ENCODE data around the gene RPN2. TPM values are rescaled to one million over a fixed set of nuclear protein-coding genes. Genes with fewer than 3 reads are reported as not detected.

RPN2 gene
- total RNA-seq, 6 experiments from 2014 or later = 91.7 to 188 (median 148) TPM

DNA sequence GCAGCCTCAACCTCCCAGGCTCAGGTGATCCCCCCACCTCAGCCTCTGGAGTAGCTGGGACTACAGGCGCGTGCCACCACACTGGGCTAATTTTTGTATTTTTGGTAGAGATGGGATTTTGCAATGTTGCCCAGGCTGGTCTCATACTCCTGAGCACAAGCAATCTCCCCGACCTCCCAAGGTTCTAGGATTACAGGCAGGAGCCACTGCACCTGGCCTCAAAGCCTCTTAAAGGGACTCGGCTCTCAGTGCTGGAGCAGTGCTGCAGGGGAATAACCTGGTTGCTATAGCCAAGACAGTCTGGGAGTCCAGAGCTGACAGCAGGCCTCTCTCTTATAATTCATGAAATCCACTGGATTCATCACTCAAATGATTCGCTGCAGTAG, 65.4 kb downstream of the RPN2 start:
- H3K4me3 ChIP-seq = no peak overlapping the region
- no peaks in the 10 kb centered on the region for H3K27me3 ChIP-seq
- intact Hi-C loops (cut with DNase I) = no loop called here
- peaks cover 0 to 24% (median 4%) of the 10 kb centered on the region in 4 donors for H3K4me1 ChIP-seq
- no peak overlapping the region for H3K27ac ChIP-seq
- ATAC-seq (no peak), DNase-seq (no peak)
- no peak for TF ChIP-seq POLR2A (IDR thresholded peaks at IDR 0.05)
- TF ChIP-seq, protein P1, sequence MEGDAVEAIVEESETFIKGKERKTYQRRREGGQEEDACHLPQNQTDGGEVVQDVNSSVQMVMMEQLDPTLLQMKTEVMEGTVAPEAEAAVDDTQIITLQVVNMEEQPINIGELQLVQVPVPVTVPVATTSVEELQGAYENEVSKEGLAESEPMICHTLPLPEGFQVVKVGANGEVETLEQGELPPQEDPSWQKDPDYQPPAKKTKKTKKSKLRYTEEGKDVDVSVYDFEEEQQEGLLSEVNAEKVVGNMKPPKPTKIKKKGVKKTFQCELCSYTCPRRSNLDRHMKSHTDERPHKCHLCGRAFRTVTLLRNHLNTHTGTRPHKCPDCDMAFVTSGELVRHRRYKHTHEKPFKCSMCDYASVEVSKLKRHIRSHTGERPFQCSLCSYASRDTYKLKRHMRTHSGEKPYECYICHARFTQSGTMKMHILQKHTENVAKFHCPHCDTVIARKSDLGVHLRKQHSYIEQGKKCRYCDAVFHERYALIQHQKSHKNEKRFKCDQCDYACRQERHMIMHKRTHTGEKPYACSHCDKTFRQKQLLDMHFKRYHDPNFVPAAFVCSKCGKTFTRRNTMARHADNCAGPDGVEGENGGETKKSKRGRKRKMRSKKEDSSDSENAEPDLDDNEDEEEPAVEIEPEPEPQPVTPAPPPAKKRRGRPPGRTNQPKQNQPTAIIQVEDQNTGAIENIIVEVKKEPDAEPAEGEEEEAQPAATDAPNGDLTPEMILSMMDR (IDR thresholded peaks at IDR 0.05) = no peak
- 74% methylated on average over 5 of the region's 5 CpGs for WGBS (ENCODE audit: insufficient coverage, low coverage, low lambda C conversion rate, missing lambda C conversion rate)
- peaks cover 0 to 26% (median 8%) of the 10 kb centered on the region in 4 donors for H3K36me3 ChIP-seq
- no peaks in the 10 kb centered on the region for H3K9me3 ChIP-seq

DNA sequence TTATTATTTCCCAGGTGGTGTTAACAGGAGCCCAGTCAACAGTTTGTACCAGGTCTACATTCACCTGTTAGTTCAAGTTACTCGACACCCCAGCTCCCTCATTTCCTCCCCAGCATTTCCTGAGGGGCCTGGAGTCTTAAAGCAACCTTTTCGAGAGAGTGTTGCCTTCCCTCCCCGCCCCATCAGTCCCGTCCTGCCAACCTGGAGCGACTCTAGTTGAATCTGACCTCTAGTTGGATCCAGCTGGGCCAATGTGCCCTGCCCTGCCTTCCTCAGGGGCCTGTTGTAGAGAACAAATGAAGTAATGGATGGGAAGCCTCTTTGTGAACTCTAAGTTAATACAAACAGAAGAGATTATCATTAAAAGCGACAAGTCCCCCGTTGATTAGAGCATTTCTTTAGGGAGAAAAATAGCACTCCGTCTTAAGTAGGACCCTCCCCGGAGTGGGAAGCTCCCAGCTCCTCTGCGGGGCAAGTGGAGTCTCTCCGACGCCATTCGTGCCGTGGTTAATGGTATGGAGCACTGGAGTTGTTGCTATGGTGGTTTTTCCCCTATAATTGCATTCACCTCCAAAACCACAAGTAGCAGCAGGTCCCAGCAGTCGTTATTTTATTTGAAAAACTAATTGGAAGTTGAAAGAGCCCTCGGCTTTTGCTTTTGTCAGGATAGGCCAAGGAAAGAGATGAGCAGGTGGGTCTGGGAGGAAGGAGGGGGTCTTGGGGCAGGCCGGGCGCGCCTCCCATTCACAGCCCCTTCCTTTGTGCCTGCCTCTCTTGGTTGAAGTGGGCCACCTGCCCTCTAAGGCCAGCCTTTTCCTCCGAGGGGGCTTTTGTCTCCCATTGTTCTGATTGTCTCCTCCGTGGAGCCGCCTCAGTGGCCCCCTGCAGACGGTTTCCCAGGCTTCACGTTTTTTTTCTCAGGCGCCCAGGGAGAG, 66.4 kb downstream of the RPN2 start:
- TF ChIP-seq, protein P1 (IDR thresholded peaks at IDR 0.05) = no peak
- TF ChIP-seq POLR2A (IDR thresholded peaks at IDR 0.05) = no peak
- 85% methylated on average over 22 of the region's 25 CpGs for WGBS (ENCODE audit: insufficient coverage, low coverage, low lambda C conversion rate, missing lambda C conversion rate)
- Histone ChIP-seq H3K9me3 (no peaks in the 10 kb centered on the region), H3K4me3 (no peak overlapping the region), H3K27ac (no peak overlapping the region), H3K36me3 (peaks cover 0 to 17% (median 8%) of the 10 kb centered on the region in 4 donors), H3K27me3 (no peaks in the 10 kb centered on the region), H3K4me1 (peaks cover 0 to 24% (median 4%) of the 10 kb centered on the region in 4 donors)
- ATAC-seq = no peak
- DNase-seq = no peak
- intact Hi-C loops (cut with DNase I) = no loop called here

DNA sequence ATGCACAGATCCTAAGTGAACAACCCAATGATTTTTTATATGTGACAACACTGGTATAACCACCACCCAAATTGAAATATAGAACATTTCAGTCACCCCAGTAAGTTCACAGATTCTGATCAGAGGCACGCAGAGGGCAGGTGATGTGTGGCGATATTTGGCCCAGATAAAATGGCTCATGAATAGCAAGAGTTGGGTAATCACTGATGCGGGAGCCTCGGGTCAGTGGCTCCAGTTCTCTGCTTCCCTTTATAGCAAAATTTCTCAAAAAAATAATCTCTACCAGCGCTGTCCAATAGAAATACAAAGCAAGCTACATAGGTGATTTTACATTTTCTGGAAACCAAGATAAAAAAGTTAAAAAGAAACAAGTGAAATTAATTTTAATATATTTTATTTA, 67.6 kb downstream of the RPN2 start:
- no peak for TF ChIP-seq POLR2A (IDR thresholded peaks at IDR 0.05)
- TF ChIP-seq, protein P1 (IDR thresholded peaks at IDR 0.05) = no peak
- intact Hi-C loops (cut with DNase I) = no loop called here
- Histone ChIP-seq H3K4me1 (peaks cover 0 to 24% (median 4%) of the 10 kb centered on the region in 4 donors), H3K9me3 (no peaks in the 10 kb centered on the region), H3K27ac (no peak overlapping the region), H3K4me3 (no peak overlapping the region), H3K27me3 (no peaks in the 10 kb centered on the region), H3K36me3 (peaks cover 0 to 7% (median under 1%) of the 10 kb centered on the region in 4 donors)
- 37% methylated on average over 5 of the region's 5 CpGs for WGBS (ENCODE audit: insufficient coverage, low coverage, low lambda C conversion rate, missing lambda C conversion rate)
- ATAC-seq = no peak
- no peak for DNase-seq

DNA sequence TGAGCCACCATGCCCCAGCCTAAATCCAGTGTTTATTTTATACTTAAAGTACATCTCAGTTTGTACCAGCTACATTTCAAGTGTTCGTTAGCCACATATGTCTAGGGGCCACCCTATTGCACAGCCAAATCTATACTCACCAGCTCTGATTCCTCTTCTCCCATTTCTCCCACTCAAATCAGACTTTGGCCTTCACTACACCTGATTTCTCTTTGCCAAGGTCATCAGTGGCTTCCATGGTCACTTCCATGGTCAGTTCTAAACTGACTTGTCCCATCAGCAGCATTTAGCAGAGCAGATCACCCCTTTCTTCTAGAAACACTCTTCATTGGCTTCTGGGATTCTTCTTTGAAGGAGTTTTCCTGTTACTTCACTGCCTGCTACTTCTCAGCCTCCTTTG, 68.4 kb downstream of the RPN2 start:
- Histone ChIP-seq H3K27ac (no peak overlapping the region), H3K27me3 (no peaks in the 10 kb centered on the region), H3K9me3 (no peaks in the 10 kb centered on the region), H3K4me3 (no peak overlapping the region), H3K4me1 (peaks cover 0 to 21% (median 4%) of the 10 kb centered on the region in 4 donors), H3K36me3 (peaks cover 0 to 3% (median 0%) of the 10 kb centered on the region in 4 donors)
- no peak for ATAC-seq
- WGBS (ENCODE audit: insufficient coverage, low coverage, low lambda C conversion rate, missing lambda C conversion rate) = 100% methylated on average over 1 of the region's 1 CpG
- TF ChIP-seq POLR2A (IDR thresholded peaks at IDR 0.05) = no peak
- TF ChIP-seq, protein P1 (IDR thresholded peaks at IDR 0.05) = no peak
- DNase-seq = no peak
- intact Hi-C loops (cut with DNase I) = no loop called here

Data from right lobe of liver (tissue), 6 donors.